Measurements from ENCODE around the gene ABCC8.
A peak's percentile ranks its signal among the peaks of the same experiment; 100 is the strongest.

ABCC8 gene

DNA sequence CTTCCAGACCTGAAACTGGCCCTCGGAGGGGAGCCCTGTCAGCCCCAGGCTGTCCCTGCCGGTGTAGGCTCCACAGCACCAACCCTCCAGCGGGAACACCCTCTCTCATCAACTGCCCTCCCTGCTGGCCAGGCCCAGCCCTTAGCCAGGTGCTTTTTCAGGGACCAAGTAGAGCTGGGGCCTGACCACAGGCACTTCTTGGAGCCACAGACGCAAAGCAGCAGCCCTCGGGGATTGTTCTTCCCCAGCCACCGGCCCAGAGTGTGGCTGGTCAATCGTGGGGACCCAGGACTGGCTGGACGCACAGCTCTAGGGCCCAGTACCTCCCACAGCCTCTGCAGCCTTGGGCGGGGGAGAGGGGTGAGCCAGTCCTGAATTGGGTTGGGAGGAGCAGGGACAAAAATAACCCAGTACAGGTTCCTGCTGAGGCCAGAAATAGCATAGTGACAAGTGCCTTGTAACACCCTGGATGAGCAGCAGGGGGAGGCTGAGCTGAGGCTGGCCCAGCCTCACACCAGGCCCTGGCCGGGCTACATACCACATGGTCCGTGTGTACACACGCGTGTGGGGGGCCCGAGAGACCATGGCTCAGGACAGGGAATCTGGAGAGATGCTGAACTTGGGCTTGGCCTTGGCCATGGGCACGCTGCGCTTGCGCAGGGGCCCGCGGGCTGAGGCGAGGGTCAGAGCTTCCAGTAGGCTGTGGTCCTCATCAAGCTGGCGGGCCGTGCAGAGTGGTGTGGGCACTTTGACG lies 90.1 kb downstream of the ABCC8 start:
- peak; percentile 26 to 36 for DNase-seq (ENCODE audit: low read depth in 2 of 2)

DNA sequence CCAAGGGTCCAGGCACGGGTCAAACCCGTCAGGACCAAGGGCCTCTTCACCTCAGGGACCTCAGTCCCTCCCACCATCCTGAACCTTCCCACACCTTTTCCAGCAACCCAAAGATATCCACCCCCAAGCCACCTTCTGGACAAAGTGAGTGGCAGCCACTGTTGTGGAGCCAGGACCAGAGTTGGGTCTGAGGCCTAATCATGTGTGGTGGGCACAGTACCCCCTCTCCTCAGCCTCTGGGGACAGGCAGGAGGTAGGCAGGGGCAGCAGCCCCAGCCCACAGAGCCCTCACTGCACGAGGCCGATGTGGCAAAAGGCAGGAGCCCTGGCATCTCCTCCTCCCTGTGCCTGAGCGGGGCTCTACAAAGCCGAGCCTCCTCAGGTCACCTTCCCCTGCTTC lies 90.7 kb downstream of the ABCC8 start:
- DNase-seq (ENCODE audit: low read depth in 2 of 2): no peak

GRCh38 chr11:17385492-17385891 lies 91.2 kb downstream of the ABCC8 start:
- no peak for DNase-seq (ENCODE audit: low read depth in 2 of 2)

DNA sequence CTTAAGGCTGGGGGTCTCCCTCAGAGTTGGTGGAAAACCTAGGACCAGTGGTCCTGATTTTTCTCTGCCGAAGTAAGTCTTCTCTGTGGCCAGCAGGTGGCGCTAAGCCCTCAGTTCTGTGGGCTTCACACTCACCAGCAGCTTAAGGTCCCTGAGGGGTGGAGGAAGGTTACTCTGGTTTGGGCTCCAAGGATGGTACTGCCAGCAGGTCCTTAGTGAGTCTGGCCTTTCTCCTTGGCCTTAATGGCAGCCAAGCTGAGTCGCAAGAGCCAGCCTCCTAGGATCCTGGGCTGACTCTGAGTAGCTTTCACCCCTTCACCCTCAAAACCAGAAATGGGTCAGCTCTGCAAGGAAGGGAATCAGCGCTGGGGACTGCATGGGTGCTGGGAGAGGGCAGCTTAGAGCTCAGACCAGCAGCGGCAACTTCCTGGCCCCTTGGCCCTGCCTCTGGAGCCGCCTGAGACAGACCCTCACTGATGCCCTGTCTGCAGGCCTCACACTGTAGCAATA lies 92.6 kb downstream of the ABCC8 start:
- peak; percentile 62 to 70 for DNase-seq (ENCODE audit: low read depth in 2 of 2)

GRCh38 chr11:17383461-17383860 lies 93.2 kb downstream of the ABCC8 start:
- DNase-seq (ENCODE audit: low read depth in 2 of 2): no peak

DNA sequence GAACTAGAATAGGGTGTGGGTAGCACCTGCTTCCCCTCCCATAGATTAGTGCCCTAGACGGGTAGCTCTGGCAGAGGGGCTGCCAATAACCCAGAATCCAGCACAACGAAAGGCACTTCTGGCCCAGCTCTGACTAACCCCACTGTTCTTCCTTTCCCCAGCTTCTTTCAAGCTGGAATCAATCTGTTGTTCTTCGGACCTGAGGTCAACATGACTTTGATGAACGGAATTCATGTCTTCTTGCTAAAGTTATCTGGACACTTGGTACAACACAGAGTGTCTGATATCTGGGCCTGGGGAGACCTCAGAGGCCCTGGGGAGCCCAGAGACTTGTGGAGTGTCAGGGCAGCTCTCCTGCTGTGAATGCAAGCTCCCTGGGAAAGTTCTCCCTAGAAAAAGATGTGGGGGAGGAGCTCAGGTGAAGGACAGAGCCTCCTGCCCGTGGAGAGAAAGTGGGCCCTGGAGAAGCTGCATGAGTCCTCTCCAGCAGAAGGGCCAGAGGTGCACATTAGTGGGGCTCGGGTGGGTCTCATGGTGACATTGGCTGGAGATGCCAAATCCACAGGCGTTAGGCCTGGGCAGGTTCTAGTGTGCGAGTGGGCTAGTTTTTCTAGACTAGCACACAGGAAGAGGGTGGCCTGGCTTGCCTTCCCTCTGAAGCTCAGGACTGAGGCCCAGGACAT lies 94.5 kb downstream of the ABCC8 start:
- no peak for DNase-seq (ENCODE audit: low read depth in 2 of 2)

DNA sequence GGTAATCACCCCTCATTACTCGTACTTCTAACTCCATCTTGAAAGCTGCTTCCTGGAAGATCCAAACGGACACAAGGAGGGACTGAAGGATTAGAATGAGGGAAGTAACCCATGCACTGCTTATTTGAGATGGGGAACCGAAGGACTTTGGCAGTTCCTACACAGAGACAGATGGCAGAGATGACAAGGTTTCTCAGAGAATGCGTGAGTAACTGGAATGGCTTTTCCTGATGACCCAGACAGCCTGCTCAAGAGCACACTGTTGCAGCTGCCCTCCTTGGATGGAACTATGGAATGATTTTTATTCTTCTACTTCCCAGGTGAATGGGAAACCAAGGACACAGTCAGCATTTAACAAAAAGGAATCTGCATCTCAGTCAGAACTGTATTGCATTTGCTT lies 95.5 kb downstream of the ABCC8 start:
- DNase-seq (ENCODE audit: low read depth in 2 of 2): no peak

GRCh38 chr11:17379383-17380180 lies 97.1 kb downstream of the ABCC8 start:
- DNase-seq (ENCODE audit: low read depth in 2 of 2): no peak

GRCh38 chr11:17378655-17379054 lies 98.0 kb downstream of the ABCC8 start:
- DNase-seq (ENCODE audit: low read depth in 2 of 2): no peak

DNA sequence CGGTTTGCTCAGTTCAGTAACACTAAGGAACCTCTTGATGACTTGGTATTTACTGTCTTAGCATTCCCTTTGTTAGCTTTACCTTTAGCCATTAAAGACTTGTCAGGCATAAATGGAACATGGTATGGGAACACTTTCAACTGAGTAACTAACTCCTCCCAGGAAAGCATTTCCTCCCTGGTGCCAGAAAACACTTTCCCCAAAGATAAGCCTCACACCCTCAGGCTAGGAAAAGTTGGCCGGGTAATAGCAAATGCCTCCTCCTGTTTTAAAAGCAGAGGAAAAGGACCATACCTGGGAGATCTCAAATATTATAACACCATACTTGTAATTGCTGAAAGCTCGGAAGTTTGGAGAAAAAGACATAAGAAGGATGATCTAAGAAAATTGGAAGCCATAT lies 100.2 kb downstream of the ABCC8 start:
- no peak for DNase-seq (ENCODE audit: low read depth in 2 of 2)

GRCh38 chr11:17375547-17375946 lies 101.1 kb downstream of the ABCC8 start:
- DNase-seq (ENCODE audit: low read depth in 2 of 2): no peak

DNA sequence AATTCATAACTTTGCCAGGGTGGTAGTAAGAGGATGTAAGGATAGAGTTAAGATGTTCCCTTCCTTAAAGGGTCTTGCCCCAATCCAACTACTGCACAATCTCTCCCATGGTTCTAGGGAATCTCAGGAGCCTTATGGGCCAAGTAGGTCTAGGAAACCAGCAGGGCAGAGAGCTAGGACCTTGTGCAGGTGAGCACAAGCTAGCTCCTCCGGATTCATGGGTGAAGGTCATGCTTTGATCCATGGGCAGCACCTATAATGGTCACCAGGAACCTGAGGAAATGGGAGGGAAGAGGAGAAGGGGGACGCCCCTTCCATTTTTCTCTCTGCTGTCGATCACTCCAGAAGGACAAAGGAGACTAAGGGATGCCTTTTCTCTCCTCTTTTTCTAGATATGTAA lies 105.0 kb downstream of the ABCC8 start:
- no peak for DNase-seq (ENCODE audit: low read depth in 2 of 2)

GRCh38 chr11:17369684-17370243 lies 106.9 kb downstream of the ABCC8 start:
- DNase-seq (ENCODE audit: low read depth in 2 of 2): no peak

GRCh38 chr11:17369094-17369493 lies 107.6 kb downstream of the ABCC8 start:
- no peak for DNase-seq (ENCODE audit: low read depth in 2 of 2)

- no peak for DNase-seq (ENCODE audit: low read depth in 2 of 2)
Observed at GRCh38 chr11:17368551-17368950, 108.1 kb downstream of the ABCC8 start.

- no peak for DNase-seq (ENCODE audit: low read depth in 2 of 2)
Observed at GRCh38 chr11:17366495-17366894, 110.2 kb downstream of the ABCC8 start.

DNA sequence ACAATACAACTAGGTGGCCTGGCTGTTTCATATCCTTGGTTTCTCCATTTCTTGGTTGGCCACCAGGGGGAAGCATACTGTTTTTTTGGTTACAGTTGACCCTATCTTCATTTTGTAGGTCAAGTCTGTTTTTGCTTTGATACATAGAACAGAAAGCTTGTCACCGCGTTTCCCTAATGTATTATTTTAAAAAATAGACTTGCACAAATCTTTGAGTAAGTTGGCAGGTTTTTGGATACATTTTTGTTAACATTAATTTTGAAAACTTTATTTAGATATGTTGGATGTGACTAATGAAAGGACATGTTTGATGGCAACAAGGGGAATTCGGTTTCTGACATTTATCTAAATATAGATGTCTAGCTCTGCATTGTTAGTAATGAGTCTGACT lies 122.0 kb downstream of the ABCC8 start:
- peak; percentile 38 to 69 for DNase-seq (ENCODE audit: low read depth in 2 of 2)

- no peak for DNase-seq (ENCODE audit: low read depth in 2 of 2)
Observed at GRCh38 chr11:17353821-17354600, 122.6 kb downstream of the ABCC8 start.

- peak; percentile 30 to 49 for DNase-seq (ENCODE audit: low read depth in 2 of 2)
Observed at GRCh38 chr11:17352950-17353820, 123.5 kb downstream of the ABCC8 start.

- peak; percentile 27 to 30 for DNase-seq (ENCODE audit: low read depth in 2 of 2)
Observed at GRCh38 chr11:17351510-17352176, 125.0 kb downstream of the ABCC8 start, which contains the start of gene NCR3LG1. Gene NCR3LG1 (plus strand): TSS chr11:17351800. CDS start chr11:17351970, 170 bp downstream.

Measured in stimulated activated CD4-positive, alpha-beta T cell treated with anti-CD3 and anti-CD28 coated beads, Interleukin-15, amount 100 ng/mL, for 48 hours (primary cell).